GM21717 (cell line): ENCODE measurements around the gene WFIKKN2.

ENCODE experiments used
- ATAC-seq: cut with Tn5 transposase; IDR thresholded peaks from one replicate; pipeline ENCODE4 v1.9.1; 2021; ENCODE audit warnings: mild to moderate bottlenecking, moderate library complexity; ENCODE audit not compliant: unreplicated experiment

WFIKKN2 gene

DNA sequence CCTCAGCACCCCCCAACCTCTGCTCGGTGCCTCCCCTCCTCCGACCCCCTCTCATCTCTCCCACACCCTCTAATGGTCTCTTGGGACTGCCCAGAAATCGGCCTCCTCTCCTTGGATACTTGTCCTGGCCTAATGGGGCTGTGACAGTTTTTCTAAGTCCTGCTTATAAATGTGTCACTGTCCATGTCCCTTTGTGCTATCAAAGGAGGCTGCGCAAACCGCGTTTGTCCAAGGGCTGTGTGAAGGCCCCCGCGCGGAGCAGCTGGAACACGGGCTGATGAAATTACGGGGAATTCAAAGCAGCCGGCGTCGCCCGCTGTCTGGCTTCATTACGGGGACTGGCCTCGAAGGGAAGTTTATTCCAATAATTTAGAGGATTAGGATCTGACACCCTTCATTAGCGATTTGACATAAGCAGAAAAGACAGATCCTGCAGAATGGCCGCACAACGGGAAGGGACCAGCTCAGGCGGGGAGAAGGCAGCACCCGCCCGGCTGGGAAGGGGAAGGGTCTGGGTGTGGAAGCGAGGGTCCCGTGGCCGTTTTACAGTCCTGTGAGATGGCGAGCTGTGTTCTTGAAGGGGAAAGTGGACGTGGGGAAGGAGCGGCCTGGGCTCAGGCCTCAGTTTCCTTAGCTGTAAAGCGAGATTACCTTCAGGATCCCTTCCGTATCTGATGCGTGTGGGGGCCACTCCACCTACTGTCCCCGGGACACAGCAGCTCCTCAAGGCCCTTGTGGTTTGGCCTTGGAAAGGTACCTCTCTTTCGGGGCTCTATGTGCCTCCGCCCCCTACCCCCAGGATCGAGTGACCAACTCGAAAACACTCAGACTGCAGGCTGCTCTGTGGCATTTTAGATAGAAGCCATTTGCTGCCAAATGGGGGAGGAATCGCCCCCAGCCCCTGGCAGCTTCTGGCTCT is 1.6 kb upstream of the WFIKKN2 start:
- ATAC-seq = no peak

DNA sequence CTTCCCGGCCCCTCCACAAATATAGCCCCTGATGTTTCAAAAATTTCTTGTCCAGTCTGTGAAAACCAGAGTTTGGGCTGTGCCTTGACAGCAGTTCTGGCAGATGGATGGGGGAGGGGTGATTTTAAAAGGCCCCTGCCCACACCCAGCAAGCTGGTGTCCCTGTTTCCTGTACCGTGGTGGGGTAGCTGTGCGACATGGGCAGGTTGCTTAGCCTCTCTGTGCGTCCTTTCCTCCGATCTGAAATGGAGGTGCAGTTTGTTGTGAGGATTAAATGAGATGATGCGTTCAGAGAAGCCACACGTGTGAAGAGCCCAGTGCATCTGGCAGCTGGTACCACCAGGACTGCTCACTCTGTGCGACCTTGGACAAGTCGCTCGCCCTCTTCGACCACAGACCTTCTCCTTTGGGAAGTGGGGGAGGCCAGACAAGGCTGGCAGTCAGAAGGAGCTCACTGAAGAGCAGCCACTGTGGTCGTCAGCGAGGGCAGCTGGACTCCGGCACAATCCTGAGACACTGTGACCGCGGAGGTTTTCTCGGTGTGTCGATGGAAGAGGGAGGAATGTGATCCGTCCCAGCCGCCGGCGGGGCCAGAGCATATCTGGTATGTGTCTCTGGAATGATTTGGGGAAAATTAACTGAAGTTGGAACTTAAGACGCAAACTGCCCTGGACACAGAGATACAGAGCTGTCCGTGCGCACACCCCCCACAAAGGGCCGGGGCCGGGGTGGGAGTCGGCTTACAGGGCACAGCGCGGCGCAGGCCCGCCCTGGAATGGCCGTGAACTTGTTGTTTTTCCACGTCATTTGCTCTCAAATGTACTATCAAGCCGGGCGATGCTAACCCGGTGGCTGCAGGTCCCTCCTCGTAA is 721 bp upstream of the WFIKKN2 start:
- ATAC-seq = no peak

DNA sequence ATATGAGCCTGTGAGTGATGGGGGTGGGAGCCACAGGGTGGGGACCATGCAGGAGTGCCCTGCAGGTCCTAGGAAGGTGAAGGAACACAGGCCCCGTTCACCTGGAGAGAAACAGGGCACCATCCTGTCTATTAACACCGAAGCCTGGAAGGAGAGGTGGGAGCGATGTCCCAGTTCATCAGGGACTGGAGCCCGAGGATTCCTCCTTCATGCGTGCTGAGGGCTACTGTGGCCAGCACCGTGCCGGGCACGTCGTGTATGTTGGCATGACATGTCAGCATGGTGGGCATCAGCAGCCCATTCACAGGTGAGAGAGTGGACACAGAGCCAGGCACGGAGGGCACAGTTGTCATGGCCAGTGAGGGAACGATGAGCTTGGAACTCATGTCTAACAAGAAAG is 1.4 kb downstream of the WFIKKN2 start:
- ATAC-seq = no peak

DNA sequence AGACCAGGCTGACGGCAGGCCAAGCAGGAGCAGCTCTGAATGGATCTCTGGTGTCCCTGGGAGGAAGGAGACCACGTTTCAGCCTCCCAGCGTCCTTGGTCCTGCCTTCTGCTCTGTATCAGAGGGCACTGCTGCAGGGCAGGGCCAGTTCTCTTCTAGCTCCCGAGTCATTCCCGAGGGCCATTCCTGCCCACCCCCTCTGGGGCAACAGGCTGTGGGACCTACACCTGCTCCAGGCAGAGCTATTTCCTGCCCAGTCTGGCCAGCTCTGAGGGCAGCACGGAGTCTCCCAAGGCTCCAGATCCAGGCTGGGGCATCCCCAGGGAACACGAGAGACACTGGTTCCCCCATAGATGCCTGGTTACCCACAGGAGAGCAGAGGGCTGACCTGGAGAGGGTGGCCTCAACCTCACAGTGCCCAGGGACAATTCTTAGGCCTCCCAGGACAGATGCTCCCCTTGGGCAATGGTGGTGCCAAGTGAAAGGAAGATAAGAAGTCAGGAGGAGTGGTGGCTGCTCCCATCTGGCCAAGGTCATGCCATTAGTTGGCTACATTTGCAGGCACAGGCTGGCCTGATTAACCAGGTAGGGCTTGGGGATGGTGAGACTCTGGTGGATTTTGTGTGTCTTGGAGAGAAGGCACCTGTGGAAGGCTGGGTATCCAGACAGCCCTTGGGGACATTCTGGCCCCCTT is 2.0 kb downstream of the WFIKKN2 start:
- ATAC-seq = no peak

DNA sequence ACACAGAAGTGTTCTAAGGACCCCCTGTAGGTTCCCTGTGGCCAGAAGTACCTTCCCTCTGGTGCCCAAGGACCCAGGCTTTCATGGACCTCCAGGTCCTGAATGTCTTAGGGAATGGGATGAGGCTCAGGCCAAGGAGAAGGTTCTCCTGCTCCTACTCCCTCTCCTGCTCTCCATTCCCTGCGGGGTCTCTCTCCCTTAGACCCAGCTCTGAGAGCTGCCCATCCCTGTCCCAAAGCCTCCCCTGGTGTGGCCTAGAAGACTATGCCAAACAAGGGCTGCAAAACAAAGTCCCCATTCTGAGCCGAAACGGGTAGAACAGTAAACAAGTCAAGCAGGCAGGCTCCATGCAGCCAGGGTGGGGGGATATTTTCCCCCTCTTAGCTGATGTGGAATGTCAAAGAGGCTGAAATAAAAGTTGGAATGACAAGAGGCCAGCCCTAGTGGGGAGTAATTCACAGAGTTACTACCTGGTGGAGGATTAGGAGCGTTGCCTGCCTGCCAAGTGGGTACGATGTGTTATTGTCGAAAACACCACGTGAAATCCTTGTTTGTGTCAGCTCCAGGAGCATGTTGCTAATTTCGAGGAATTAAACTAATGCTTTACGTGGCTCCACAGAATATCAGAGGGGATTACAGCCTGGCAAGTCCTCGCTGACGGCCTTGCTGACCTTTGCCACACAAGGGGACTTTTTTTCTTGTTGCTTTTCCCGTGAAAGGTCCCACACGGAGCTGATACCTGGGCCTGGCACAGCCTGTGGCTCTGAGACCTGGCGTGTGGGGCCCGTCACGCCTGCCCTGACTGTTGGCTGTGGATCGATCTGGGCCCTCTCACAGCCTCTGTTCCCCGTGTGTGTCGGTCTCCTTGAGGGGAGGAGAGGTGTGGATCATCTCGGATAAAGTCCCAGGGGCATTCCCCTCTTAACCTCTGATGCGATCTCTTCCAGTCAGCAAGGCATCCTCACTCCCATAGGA is 2.9 kb downstream of the WFIKKN2 start:
- ATAC-seq = no peak

DNA sequence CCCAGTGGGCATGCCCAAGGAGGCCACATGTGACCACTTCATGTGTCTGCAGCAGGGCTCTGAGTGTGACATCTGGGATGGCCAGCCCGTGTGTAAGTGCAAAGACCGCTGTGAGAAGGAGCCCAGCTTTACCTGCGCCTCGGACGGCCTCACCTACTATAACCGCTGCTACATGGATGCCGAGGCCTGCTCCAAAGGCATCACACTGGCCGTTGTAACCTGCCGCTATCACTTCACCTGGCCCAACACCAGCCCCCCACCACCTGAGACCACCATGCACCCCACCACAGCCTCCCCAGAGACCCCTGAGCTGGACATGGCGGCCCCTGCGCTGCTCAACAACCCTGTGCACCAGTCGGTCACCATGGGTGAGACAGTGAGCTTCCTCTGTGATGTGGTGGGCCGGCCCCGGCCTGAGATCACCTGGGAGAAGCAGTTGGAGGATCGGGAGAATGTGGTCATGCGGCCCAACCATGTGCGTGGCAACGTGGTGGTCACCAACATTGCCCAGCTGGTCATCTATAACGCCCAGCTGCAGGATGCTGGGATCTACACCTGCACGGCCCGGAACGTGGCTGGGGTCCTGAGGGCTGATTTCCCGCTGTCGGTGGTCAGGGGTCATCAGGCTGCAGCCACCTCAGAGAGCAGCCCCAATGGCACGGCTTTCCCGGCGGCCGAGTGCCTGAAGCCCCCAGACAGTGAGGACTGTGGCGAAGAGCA is 4.4 kb downstream of the WFIKKN2 start:
- ATAC-seq = no peak

DNA sequence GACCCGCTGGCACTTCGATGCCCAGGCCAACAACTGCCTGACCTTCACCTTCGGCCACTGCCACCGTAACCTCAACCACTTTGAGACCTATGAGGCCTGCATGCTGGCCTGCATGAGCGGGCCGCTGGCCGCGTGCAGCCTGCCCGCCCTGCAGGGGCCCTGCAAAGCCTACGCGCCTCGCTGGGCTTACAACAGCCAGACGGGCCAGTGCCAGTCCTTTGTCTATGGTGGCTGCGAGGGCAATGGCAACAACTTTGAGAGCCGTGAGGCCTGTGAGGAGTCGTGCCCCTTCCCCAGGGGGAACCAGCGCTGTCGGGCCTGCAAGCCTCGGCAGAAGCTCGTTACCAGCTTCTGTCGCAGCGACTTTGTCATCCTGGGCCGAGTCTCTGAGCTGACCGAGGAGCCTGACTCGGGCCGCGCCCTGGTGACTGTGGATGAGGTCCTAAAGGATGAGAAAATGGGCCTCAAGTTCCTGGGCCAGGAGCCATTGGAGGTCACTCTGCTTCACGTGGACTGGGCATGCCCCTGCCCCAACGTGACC is 5.0 kb downstream of the WFIKKN2 start:
- no peak for ATAC-seq

DNA sequence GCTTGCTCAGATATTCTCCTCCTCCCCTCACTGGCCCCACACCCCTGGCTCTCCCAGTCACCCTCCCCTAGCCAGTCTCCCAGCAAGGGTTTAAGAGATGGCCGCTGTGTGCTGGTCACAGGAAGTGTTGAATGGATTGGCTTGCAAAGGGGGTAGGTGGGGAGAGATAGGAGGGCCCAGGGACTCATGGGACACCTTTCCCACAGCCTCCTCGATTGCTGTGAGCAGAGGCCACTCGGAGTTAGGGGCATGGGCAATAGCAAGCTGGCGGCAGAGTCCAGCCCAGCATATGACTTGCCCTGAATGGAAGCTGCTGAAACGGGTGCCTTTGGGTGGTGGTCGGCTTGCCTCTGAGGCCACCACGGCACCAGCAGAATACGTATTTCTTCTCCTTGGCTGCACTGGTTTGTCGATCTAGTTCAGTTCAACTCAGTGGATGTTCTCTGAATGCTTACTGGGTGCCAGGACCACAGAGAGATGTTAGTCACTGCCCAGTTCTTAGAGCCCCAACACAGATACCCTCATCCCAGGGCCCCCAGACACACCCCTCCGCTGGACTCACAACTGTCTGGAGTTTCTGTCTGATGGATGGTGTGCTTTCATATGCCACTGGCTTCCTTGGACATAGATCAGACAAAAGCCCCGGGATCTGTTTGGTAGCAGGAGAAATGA is 6.0 kb downstream of the WFIKKN2 start:
- ATAC-seq = no peak

DNA sequence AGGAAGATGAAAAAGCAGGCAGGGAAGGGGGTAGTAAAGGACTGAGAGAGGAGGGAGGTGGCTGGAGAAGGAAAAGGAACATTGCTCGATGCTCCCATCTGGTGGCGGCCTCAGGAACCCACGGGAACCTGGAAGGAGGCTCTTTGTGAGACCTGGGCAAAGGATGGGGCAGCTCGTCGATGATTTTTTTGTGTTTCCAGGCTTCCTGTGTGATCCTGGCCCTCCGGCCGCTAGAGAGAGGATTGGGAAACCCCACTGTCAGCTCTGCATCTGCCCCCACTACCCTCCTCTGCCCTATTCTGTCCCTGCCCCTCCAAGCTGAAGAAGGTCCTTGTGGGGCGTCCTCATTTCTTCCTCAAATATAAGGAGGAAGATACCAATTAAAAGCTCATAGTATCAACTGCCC is 6.6 kb downstream of the WFIKKN2 start:
- ATAC-seq = no peak

DNA sequence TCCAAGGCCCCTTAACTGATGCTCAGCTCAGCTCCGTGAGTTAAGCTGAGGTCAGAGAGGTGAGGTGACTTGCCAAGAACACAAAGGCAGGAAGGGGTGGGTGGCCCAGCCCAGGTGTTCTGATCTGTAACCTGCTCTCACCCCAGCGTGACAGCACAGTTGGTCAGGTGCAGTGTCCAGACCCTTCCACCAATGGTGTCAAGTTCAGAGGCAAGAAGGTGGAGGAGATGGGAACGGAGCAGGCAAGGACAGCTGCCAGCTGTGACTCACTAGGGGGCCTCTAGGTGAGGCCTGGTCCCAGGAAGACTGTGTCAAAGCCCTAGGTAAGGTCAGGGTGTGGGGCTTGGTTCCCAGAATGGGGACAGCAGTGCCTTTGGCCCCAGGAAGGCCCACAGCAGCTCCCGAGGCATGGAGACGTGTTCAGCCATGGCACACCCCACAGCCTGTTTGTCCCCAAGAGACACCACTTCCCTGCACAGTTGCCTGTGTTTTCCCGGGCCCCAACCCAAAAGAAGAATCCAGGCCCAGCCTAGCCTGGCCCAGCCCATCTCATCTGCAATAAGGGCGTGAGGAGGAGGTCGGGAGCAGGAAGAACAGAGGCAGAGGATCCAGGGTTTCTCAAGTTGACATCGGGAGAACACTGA is 7.2 kb downstream of the WFIKKN2 start:
- no peak for ATAC-seq

DNA sequence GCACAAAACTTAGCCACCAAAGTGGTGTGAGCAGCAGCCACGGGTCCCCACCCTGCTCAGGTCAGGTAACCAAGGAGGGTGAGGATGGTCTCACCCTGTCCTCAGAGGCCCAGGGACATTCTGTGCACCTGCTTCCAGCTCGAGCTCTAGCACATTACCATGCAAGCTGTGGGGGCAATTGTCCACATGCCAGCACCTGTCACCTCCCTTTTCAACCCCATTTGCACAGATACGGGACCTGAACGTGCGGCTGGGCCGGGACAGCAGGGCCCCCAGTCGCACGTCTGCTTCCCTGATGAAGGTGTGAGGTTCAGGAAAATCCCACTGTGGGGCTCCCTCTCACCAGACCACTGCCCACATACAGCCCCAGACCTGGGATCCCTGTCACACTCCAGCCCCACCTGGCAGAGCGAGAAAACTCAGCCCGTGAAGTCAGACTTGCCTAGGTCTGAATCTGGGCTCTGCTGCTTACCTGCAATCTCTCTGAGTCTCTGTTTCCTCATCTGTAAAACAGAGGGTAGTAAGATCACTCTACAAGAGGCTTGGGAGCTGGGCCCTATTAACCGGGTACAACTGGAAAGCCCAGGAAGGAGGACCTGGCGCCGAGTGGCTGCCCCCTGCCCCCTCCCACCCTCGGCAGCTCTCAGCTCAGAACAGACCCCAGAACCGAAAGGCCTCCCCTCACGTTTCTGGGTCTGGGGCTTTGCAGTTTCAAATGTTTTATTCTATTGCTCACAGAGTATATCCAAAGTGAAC is 7.9 kb downstream of the WFIKKN2 start:
- ATAC-seq = no peak

DNA sequence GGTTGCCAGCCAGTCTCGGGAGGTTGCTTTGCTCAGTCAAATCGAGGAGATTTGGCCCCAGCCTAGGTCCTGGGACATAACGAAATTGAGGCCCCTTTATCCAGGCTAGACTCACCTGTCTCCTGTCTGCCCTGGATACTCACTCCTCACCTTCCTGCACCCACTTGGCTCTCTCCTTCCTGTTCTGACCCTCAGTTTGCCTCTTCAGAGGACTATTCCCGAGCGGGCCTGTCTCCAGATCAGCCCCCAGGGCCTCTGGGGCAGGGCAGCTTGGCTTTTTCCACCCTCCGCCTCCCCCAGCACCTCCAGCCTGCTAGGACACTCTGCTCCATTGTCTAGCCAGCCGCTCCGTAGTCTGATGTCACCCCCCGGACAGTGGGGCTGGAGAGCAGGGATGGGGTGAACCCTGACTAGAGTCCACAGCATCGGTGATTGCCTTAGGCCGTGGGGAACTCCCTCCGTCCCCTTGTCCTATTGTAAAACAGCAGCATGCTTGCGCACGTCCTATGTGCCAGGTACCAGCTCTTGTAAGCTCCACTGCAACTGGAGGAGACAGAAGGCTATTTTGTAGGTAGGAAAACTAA is 8.8 kb downstream of the WFIKKN2 start:
- no peak for ATAC-seq

DNA sequence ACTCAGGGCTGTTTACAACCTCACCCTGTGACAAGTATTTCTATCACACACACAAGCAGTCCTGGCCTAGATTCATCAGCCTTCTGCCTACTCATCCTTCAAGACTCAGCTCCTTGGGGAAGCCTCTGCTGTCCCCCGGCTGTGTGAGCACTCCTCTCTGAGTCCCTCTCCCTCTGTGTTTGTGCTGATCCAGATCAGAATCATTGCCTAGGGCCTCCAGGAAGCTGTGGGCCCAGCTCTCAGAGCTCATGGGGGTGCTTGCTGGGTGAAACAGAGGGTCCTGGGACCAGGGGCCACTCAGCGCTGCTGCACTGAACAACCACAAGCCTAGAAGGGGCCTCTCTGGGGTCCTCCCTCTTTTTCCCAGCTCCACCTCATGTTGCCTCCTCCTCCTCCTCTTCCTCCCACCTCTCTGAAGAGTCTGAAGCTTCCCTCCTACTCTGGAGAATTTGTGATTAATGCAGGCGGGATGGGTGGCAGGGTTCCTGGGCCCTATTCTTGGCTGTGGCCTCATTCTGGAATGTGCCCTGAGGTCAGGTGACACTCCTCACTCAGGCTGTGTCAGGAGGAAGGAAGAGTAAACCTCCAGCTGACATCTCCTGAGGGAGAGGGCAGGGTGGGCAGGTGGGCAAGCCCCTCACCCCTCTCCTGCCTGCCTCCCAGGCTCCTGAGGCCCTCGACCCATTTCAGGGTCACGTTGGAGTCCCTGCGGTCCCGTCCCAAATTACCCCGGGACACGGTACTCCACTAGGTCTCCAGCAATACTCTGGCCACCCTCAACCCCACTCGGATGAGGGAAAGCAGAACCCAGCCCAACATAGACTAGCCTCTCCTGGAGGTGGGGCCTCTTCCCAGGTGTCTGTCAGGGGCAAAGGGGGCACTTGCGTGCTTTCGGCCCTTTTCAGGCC is 10.1 kb downstream of the WFIKKN2 start:
- no peak for ATAC-seq

DNA sequence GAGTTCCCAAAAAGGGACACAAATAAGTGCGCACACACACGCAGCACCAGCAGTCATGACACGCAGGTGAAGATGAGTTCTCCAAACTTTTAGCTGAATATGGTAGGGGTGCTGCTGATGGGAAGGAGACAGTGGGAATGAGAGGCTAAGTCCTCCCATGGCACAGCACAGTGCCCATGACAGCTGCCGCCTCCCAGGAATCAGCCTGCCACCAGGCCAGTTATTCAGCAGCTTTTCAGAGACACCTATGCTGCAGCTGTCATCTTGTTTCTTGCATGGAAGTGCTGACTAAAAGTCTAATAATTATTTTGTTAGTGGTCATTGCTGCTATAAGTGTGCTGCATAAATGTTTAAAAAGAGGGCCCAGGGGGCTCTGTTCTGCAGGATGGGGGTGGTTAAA is 12.2 kb downstream of the WFIKKN2 start:
- no peak for ATAC-seq

DNA sequence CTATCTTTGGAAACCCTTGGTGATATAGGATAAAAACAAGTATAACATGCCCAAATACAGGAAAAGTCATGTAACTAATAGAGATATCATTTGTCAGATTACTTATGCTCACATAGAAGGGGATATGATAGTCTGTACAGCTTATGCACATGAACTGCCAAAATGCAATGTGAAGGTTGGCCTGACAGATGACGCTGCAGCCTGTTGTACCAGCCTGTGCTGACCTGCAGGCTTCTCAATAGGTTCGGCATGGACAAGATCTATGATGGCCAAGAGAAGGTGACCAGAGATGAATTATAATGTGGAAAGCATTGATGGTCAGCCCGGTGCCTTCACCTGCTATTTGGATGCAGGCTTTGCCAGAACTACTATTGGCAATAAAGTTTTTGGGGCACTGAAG is 12.7 kb downstream of the WFIKKN2 start:
- ATAC-seq = no peak

DNA sequence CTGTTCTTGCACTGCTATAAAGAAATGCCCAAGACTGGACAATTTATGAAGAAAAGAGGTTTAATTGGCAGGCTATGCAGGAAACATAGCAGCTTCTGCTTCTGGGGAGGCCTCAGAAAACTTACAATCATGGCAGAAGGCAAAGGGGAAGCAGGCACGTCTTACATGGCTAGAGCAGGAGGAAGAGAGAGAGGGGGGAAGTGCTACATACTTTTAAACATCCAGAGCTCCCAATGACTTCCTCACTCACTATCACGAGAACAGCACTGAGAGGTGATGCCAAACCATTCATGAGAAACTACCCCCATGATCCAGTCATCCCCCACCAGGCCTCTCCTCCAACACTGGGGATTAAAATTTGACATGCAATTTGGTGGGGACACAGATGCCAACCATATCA is 13.3 kb downstream of the WFIKKN2 start:
- ATAC-seq = no peak
